Panc1 (cell line): Measurements from ENCODE around the gene KCND1. TPM values are rescaled to one million over a fixed set of nuclear protein-coding genes. Genes with fewer than 3 reads are reported as not detected.
"Not testable (repeated sequence)": the region's sequence is repeated elsewhere in the genome, so short reads cannot be mapped to it uniquely, and the experiment has no call there.

ENCODE experiments used
- ATAC-seq: fragments of 200-7000 bp; cut with Tn5 transposase; 2 replicates; pipeline ENCODE4 v1.9.1; 2020; ENCODE audit warnings: mild to moderate bottlenecking, moderate library complexity
- BruUV-seq: library from RNA; stranded (reverse); fragments of 400-500 nt; replicated peaks from 2 replicates; lab custom pipeline; 2021; lab: Mats Ljungman, UMichigan
- CTCF ChIA-PET: fragments of 300-600 bp; sonication (Branson Sonifier 250); formaldehyde crosslinking; loops from one replicate; lab custom pipeline; 2022; ENCODE audit warnings: antibody characterized with exemption; lab: Charles Lee
- POLR2A ChIA-PET: fragments of 300-600 bp; sonication (Branson Sonifier 250); formaldehyde crosslinking; loops from one replicate; lab custom pipeline; 2022; ENCODE audit warnings: antibody characterized with exemption; lab: Charles Lee
- DNase-seq: peaks from one replicate; pipeline ENCODE4 v3.0.0-alpha.2; 2010; ENCODE audit warnings: low read depth, low spot score
- H3K27ac ChIP-seq: 2 replicates; pipeline ENCODE4 v1.5.1; 2011; ENCODE audit warnings: mild to moderate bottlenecking, low read length, inconsistent platforms
- H3K27me3 ChIP-seq: fragments of 200-500 bp; sonication (Bioruptor generic); 2 replicates; pipeline ENCODE4 v1.6.0; 2014; ENCODE audit warnings: low read length, inconsistent platforms; ENCODE audit not compliant: control insufficient read depth, insufficient read depth
- H3K36me3 ChIP-seq: fragments of 200-500 bp; sonication (Bioruptor generic); 2 replicates; pipeline ENCODE4 v1.5.1; 2014; ENCODE audit warnings: inconsistent platforms, mild to moderate bottlenecking, low read length, moderate library complexity; ENCODE audit not compliant: control insufficient read depth, insufficient read depth
- H3K4me1 ChIP-seq: 2 replicates; pipeline ENCODE4 v1.5.1; 2011; ENCODE audit warnings: inconsistent platforms, mild to moderate bottlenecking, low read length, moderate library complexity; ENCODE audit not compliant: control insufficient read depth, insufficient read depth
- H3K4me3 ChIP-seq, 2 experiments: 2 replicates each; pipeline ENCODE4 v1.5.1; 2011 to 2012; ENCODE audit warnings: low read depth in 2 of 2, low read length in 2 of 2, mild to moderate bottlenecking in 2 of 2, inconsistent platforms in 1 of 2, moderate library complexity in 1 of 2
- H3K9me3 ChIP-seq: fragments of 200-500 bp; sonication (Bioruptor generic); 2 replicates; pipeline ENCODE4 v1.5.1; 2014; ENCODE audit warnings: low read depth, mild to moderate bottlenecking, inconsistent platforms, low read length, moderate library complexity; ENCODE audit not compliant: control insufficient read depth, insufficient read depth
- CTCF ChIP-seq: fragments of 450-650 bp; IDR thresholded peaks from 2 replicates; pipeline ENCODE4 v1.5.1; 2017; ENCODE audit warnings: mild to moderate bottlenecking
- POLR2AphosphoS5 ChIP-seq: IDR thresholded peaks from 2 replicates; pipeline ENCODE4 v1.6.1; 2012; ENCODE audit warnings: mild to moderate bottlenecking, low read depth, low read length, moderate library complexity
- REST ChIP-seq, 2 experiments: IDR thresholded peaks; 2 replicates each; pipeline ENCODE4 v1.6.1; 2011 to 2012; ENCODE audit warnings: low read depth in 2 of 2, control low read depth in 1 of 2, low read length in 1 of 2, mild to moderate bottlenecking in 1 of 2, moderate library complexity in 1 of 2; ENCODE audit not compliant: insufficient read depth in 1 of 2
- SIN3A ChIP-seq: IDR thresholded peaks from 2 replicates; pipeline ENCODE4 v1.6.1; 2012; ENCODE audit warnings: low read depth, mild to moderate bottlenecking, low read length, moderate library complexity, borderline replicate concordance; ENCODE audit not compliant: insufficient read depth
- TCF7L2 ChIP-seq: IDR thresholded peaks from 2 replicates; pipeline ENCODE4 v1.6.1; 2011; ENCODE audit warnings: mild to moderate bottlenecking, low read depth, low read length, inconsistent platforms
- in situ Hi-C: cut with HindIII; loops from 2 replicates; pipeline ENCODE4 v1.10.0; 2016; ENCODE audit warnings: low sequenced_read_pairs, low pct_unique_long_range_greater_than_20kb
- intact Hi-C: fragments of 100-400 bp; cut with micrococcal nuclease; formaldehyde crosslinking; loops from one replicate; pipeline ENCODE4 v1.10.0; 2022; ENCODE audit not compliant: unreplicated experiment
- total RNA-seq: library from RNA; stranded (reverse); gene quantifications from one replicate; pipeline ENCODE4 v1.2.1, GENCODE V29; 2021; ENCODE audit not compliant: unreplicated experiment

KCND1 gene
- total RNA-seq, 1 experiment from 2014 or later = 5.5 TPM

DNA sequence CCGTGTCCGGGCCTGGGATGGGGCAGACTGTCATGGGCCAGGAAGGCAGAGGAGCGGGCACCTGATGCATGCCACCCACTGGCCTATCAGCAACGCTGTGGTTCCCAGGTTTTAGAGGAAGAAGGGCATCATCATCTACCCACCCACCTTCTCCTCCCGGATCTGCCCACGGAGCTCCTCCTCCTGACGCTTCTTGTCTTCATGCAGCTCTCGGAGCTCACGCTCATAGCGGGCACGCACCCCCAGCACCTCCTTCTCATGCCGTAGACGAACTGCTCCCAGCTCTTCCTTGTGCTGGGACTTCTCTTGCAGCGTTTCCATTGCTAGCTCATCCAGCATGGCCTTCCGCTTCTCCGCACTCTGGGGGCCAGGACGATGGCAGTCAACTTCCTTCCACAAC, 11.4 kb upstream of the KCND1 start:
- no peaks in the 10 kb centered on the region for H3K4me1 ChIP-seq
- no peaks in the 10 kb centered on the region for H3K9me3 ChIP-seq
- no peak overlapping the region for H3K27ac ChIP-seq
- no peak for DNase-seq
- POLR2A ChIA-PET = no interaction called here
- no peak for ATAC-seq
- H3K36me3 ChIP-seq = no peaks in the 10 kb centered on the region; the same call in 1 of the 2 replicates
- in situ Hi-C loops (no loop called here), intact Hi-C loops (no loop called here)
- TF ChIP-seq SIN3A (no peak), TCF7L2 (no peak), REST (IDR thresholded peaks at IDR 0.05; ENCODE audit: insufficient read depth in 1 of 2, low read depth in 2 of 2, low read length in 1 of 2) (no peak), POLR2AphosphoS5 (no peak), CTCF (no peak)
- no peak overlapping the region for H3K4me3 ChIP-seq
- TSS peak; percentile 72 for BruUV-seq
- CTCF ChIA-PET = no interaction called here
- no peaks in the 10 kb centered on the region for H3K27me3 ChIP-seq

DNA sequence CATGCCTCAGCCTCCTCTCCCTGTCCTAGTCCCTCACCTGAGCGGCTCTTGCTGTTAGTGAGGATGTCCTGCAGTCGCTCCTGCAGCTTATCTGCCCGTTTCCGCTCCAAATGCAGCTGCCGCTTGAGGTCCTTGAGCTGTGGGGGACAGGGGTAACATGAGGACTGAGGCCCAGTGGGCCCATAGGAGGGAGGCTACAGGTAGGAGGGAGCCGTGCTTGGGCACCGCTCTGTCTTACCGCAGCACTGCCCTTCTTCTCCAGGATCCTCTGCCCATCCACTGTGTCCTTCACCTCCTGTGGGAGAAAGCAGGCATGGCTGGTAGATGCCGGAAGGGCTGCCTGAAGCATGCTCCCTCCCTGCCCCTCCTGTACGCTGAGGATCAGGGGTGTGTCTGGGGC, 9.5 kb upstream of the KCND1 start:
- DNase-seq (no peak), ATAC-seq (no peak)
- BruUV-seq = no TSS peak
- ChIA-PET POLR2A (no interaction called here), CTCF (no interaction called here)
- H3K27ac ChIP-seq = no peak overlapping the region
- H3K27me3 ChIP-seq = no peaks in the 10 kb centered on the region
- in situ Hi-C loops (no loop called here), intact Hi-C loops (no loop called here)
- no peaks in the 10 kb centered on the region for H3K4me1 ChIP-seq
- H3K36me3 ChIP-seq = no peaks in the 10 kb centered on the region; the same call in none of the 2 replicates
- H3K4me3 ChIP-seq = no peak overlapping the region
- H3K9me3 ChIP-seq = no peaks in the 10 kb centered on the region
- TF ChIP-seq POLR2AphosphoS5 = no peak
- no peak for TF ChIP-seq TCF7L2
- no peak for TF ChIP-seq REST (IDR thresholded peaks at IDR 0.05; ENCODE audit: insufficient read depth in 1 of 2, low read depth in 2 of 2, low read length in 1 of 2)
- TF ChIP-seq CTCF = no peak
- TF ChIP-seq SIN3A = no peak

- CTCF ChIA-PET, ATAC-seq, H3K27ac ChIP-seq, BruUV-seq, in situ Hi-C loops, H3K27me3 ChIP-seq, H3K36me3 ChIP-seq, DNase-seq, H3K4me1 ChIP-seq, H3K9me3 ChIP-seq, H3K4me3 ChIP-seq, POLR2A ChIA-PET, intact Hi-C loops: not testable (repeated sequence)
These were observed 8.7 kb upstream of the KCND1 start for GRCh38 chrX:48980341-48980740.
